HepG2 (cell line): ENCODE measurements around the gene LOXL4. TPM values are rescaled to one million over a fixed set of nuclear protein-coding genes. Genes with fewer than 3 reads are reported as not detected.

ENCODE experiments used
- ATAC-seq: fragments of 200-7000 bp; cut with Tn5 transposase; 3 replicates; pipeline ENCODE4 v1.9.1; 2020; ENCODE audit warnings: mild to moderate bottlenecking, moderate library complexity
- BruUV-seq: library from RNA; stranded (reverse); fragments of 400-500 nt; replicated peaks from 2 replicates; lab custom pipeline; 2021; lab: Mats Ljungman, UMichigan
- CTCF ChIA-PET: fragments of 300-600 bp; formaldehyde crosslinking; extraction: SDS; loops from one replicate; lab custom pipeline; 2021; ENCODE audit warnings: low total read pairs, inconsistent platforms, low intra/inter-chr PET ratio; lab: Yijun Ruan, JAX
- POLR2A ChIA-PET: fragments of 350-600 bp; sonication (Branson Sonifier 250); formaldehyde crosslinking; loops from one replicate; lab custom pipeline; 2020; ENCODE audit warnings: antibody characterized with exemption, inconsistent platforms; lab: Yijun Ruan, JAX
- DNase-seq: peaks from one replicate; pipeline ENCODE4 v3.0.0-alpha.2; 2015; ENCODE audit warnings: low spot score
- FAIRE-seq: peaks from 3 replicates; lab custom pipeline; 2011; peaks lifted over from hg19 to GRCh38; lab: Jason Lieb, UNC
- H2AFZ ChIP-seq: one replicate; pipeline ENCODE4 v1.6.1; 2011; ENCODE audit warnings: low read length, inconsistent platforms
- H3K27ac ChIP-seq: fragments of 300-600 bp; 3 replicates; pipeline ENCODE4 v1.8.0; 2011; ENCODE audit warnings: mixed run types, mild to moderate bottlenecking, mixed read lengths, low read length, inconsistent platforms; ENCODE audit not compliant: insufficient read depth; ENCODE audit errors: extremely low read length
- H3K27me3 ChIP-seq, 2 experiments: fragments of 200-600 bp in 1 of 2; 2 replicates in 1 of 2; 3 replicates in 1 of 2; pipeline versions ENCODE4 v1.6.0 to v1.8.0; 2011; ENCODE audit warnings: low read length in 2 of 2, mild to moderate bottlenecking in 2 of 2, moderate library complexity in 2 of 2, inconsistent platforms in 1 of 2; ENCODE audit not compliant: insufficient read depth in 2 of 2, control insufficient read depth in 1 of 2
- H3K36me3 ChIP-seq, 2 experiments: fragments of 200-600 bp in 1 of 2; replicated peaks in 1 of 2; 2 replicates in 1 of 2; 3 replicates in 1 of 2; pipeline versions ENCODE4 v1.5.1 to v1.8.0; 2011; ENCODE audit warnings: low read length in 2 of 2, inconsistent platforms in 1 of 2; ENCODE audit not compliant: insufficient read depth in 2 of 2, control insufficient read depth in 1 of 2
- H3K4me1 ChIP-seq: 2 replicates; pipeline ENCODE4 v1.5.1; 2012; ENCODE audit warnings: low read length, inconsistent platforms; ENCODE audit not compliant: insufficient read depth
- H3K4me2 ChIP-seq: 2 replicates; pipeline ENCODE4 v1.6.0; 2011; ENCODE audit warnings: low read depth, low read length, inconsistent platforms
- H3K4me3 ChIP-seq, 3 experiments: fragments of 200-600 bp in 1 of 3; sonication (generic), shearing (Covaris generic) in 1 of 3; replicated peaks in 1 of 3; 2 replicates each; pipeline ENCODE4 v1.5.1; 2011 to 2016; ENCODE audit warnings: low read length in 3 of 3, inconsistent platforms in 2 of 3, low read depth in 2 of 3, mild to moderate bottlenecking in 2 of 3, control low read depth in 1 of 3, mixed read lengths in 1 of 3; ENCODE audit not compliant: insufficient read depth in 1 of 3
- H3K79me2 ChIP-seq: one replicate; pipeline ENCODE4 v1.6.1; 2011; ENCODE audit warnings: low read length, inconsistent platforms; ENCODE audit not compliant: insufficient read depth
- H3K9ac ChIP-seq: 2 replicates; pipeline ENCODE4 v1.6.0; 2011; ENCODE audit warnings: mild to moderate bottlenecking, low read depth, low read length, inconsistent platforms; ENCODE audit not compliant: insufficient read depth
- H3K9me3 ChIP-seq: 2 replicates; pipeline ENCODE4 v1.5.1; 2012; ENCODE audit warnings: mild to moderate bottlenecking, low read length
- H4K20me1 ChIP-seq: 2 replicates; pipeline ENCODE4 v1.6.0; 2011; ENCODE audit warnings: inconsistent platforms, mild to moderate bottlenecking, low read length, moderate library complexity; ENCODE audit not compliant: insufficient read depth
- AGO2 ChIP-seq: fragments of 200-400 bp; formaldehyde crosslinking; optimal IDR thresholded peaks from 2 replicates; pipeline ENCODE3; 2017; ENCODE audit warnings: mild to moderate bottlenecking, low read depth, low read length, moderate library complexity
- FOXA1 ChIP-seq, 2 experiments: fragments of 450-650 bp in 1 of 2; sonication (generic) in 1 of 2; formaldehyde crosslinking in 1 of 2; IDR thresholded peaks; 2 replicates each; pipeline versions ENCODE4 v1.4.0 to v1.6.1; 2016 to 2020; ENCODE audit warnings: missing genetic modification reagents in 1 of 2
- HNF4G ChIP-seq, 2 experiments: sonication (generic) in 1 of 2; formaldehyde crosslinking in 1 of 2; IDR thresholded peaks; 2 replicates each; pipeline versions ENCODE4 v1.4.0 to v1.6.1; 2011 to 2020; ENCODE audit warnings: borderline replicate concordance in 2 of 2, low read depth in 2 of 2, mild to moderate bottlenecking in 2 of 2, low read length in 1 of 2, missing genetic modification reagents in 1 of 2, moderate library complexity in 1 of 2
- HNRNPK ChIP-seq: fragments of 200-400 bp; formaldehyde crosslinking; IDR thresholded peaks from 2 replicates; pipeline ENCODE4 v1.6.1; 2018; ENCODE audit warnings: low read length, low read depth, moderate library complexity, mild to moderate bottlenecking; ENCODE audit not compliant: poor library complexity, severe bottlenecking
- JUNB ChIP-seq: sonication (generic); formaldehyde crosslinking; IDR thresholded peaks from 2 replicates; pipeline ENCODE4 v1.8.0; 2022; ENCODE audit warnings: missing genetic modification reagents, mild to moderate bottlenecking, borderline replicate concordance
- MXD4 ChIP-seq: IDR thresholded peaks from 2 replicates; pipeline ENCODE4 v1.6.1; 2016; ENCODE audit warnings: mild to moderate bottlenecking, missing biosample characterization, missing genetic modification reagents
- ZNF142 ChIP-seq: sonication (generic); formaldehyde crosslinking; IDR thresholded peaks from 2 replicates; pipeline ENCODE4 v1.4.0; 2020; ENCODE audit warnings: missing genetic modification reagents
- ZNF329 ChIP-seq: sonication (generic); formaldehyde crosslinking; IDR thresholded peaks from 2 replicates; pipeline ENCODE4 v1.9.0; 2021; ENCODE audit warnings: low read depth, mild to moderate bottlenecking, missing genetic modification reagents
- WGBS: methylation state at CpG from one replicate; pipeline ENCODE4 v1.1.6; 2017; ENCODE audit warnings: low lambda C conversion rate; 5-methylcytosine and 5-hydroxymethylcytosine counted together
- in situ Hi-C: cut with HindIII; loops from 2 replicates; pipeline ENCODE4 v1.10.0; 2017; ENCODE audit warnings: low pct_unique_long_range_greater_than_20kb; ENCODE audit not compliant: extremely low pct_ligation_motif_present
- intact Hi-C: fragments of 100-400 bp; cut with micrococcal nuclease; formaldehyde crosslinking; loops from one replicate; pipeline ENCODE4 v1.10.0; 2022; ENCODE audit not compliant: unreplicated experiment
- polyA plus RNA-seq, 8 experiments: library from polyadenylated mRNA; depleted of rRNA in 3 of 8; stranded (reverse) in 7 of 8; unstranded in 1 of 8; fragments of >200 nt; fragmentation: Illumina TruSeq in 4 of 8; extraction: Trizol in 4 of 8; gene quantifications; 2 replicates each; pipeline versions ENCODE4 v1.2.1 to v1.2.3, GENCODE V29; 2011 to 2016; ENCODE audit warnings: low read depth in 4 of 8, missing spikeins in 1 of 8, mixed read lengths in 1 of 8; ENCODE audit not compliant: insufficient read depth in 1 of 8
- total RNA-seq, 5 experiments: library from RNA; depleted of rRNA; stranded (reverse); fragments of >200 nt; fragmentation: Illumina TruSeq; extraction: Trizol; gene quantifications; 2 replicates each; pipeline ENCODE4 v1.2.3, GENCODE V29; 2016; ENCODE audit warnings: low read depth in 1 of 5

Gene LOXL4
- total and polyA plus RNA-seq, 2 of the 13 experiments (the other 11 are each of a cell fraction or from before 2014, with no cell fraction given): 8.8 to 21.1 TPM

GRCh38 chr10:98248018-98248417 lies 20.0 kb downstream of the LOXL4 start:
- Histone ChIP-seq H2AFZ (no peak overlapping the region), H3K27ac (no peak overlapping the region), H3K4me2 (no peak overlapping the region), H3K9ac (no peak overlapping the region), H3K9me3 (no peaks in the 10 kb centered on the region), H3K4me3 (no peak overlapping the region), H3K36me3 (peaks cover 12 to 36% of the 10 kb centered on the region in 2 experiments), H3K79me2 (no peaks in the 10 kb centered on the region), H4K20me1 (no peaks in the 10 kb centered on the region), H3K4me1 (peaks cover 22% of the 10 kb centered on the region), H3K27me3 (no peaks in the 10 kb centered on the region)
- POLR2A ChIA-PET: interaction anchor here (2.0 kb wide), 1 partner anchor 20 kb away, joined by 8 read pairs; the partner anchor contains the start of gene LOXL4
- FAIRE-seq (no peak), DNase-seq (no peak), ATAC-seq (no peak)
- CTCF ChIA-PET: no interaction called here
- BruUV-seq: no TSS peak
- in situ Hi-C loops (loop anchor here (10.0 kb wide), 1 partner anchor 57 kb away; no protein-coding TSS in a partner anchor), intact Hi-C loops (no loop called here)
- TF ChIP-seq ZNF329: no peak
- TF ChIP-seq FOXA1 (IDR thresholded peaks at IDR 0.05): no peak
- no peak for TF ChIP-seq FOXA1 (CRISPR knock-in tag; IDR thresholded peaks at IDR 0.05)
- TF ChIP-seq AGO2: no peak
- no peak for TF ChIP-seq MXD4 (CRISPR knock-in tag)
- TF ChIP-seq HNF4G (IDR thresholded peaks at IDR 0.05; ENCODE audit: borderline replicate concordance, low read depth, low read length): no peak
- no peak for TF ChIP-seq HNF4G (CRISPR knock-in tag; IDR thresholded peaks at IDR 0.05; ENCODE audit: borderline replicate concordance, low read depth)
- 100% methylated on average over 4 of the region's 4 CpGs for WGBS

- intact Hi-C loops: no loop called here
- no peak overlapping the region for H3K4me2 ChIP-seq
- no peaks in the 10 kb centered on the region for H3K27me3 ChIP-seq
- H3K79me2 ChIP-seq: no peaks in the 10 kb centered on the region
- H3K4me1 ChIP-seq: peaks cover 22% of the 10 kb centered on the region
- ATAC-seq (no peak), DNase-seq (no peak), FAIRE-seq (no peak)
- H3K27ac ChIP-seq: no peak overlapping the region
- no peak overlapping the region for H3K4me3 ChIP-seq
- BruUV-seq: no TSS peak
- WGBS: 93% methylated on average over 6 of the region's 6 CpGs
- no peaks in the 10 kb centered on the region for H4K20me1 ChIP-seq
- no peak overlapping the region for H2AFZ ChIP-seq
- in situ Hi-C loops: loop anchor here (10.0 kb wide), 1 partner anchor 58 kb away; no protein-coding TSS in a partner anchor
- ChIA-PET CTCF (no interaction called here), POLR2A (no interaction called here)
- peaks cover 12 to 36% of the 10 kb centered on the region in 2 experiments for H3K36me3 ChIP-seq
- no peaks in the 10 kb centered on the region for H3K9me3 ChIP-seq
- H3K9ac ChIP-seq: no peak overlapping the region
- TF ChIP-seq JUNB (CRISPR knock-in tag): no peak
- TF ChIP-seq ZNF142: no peak
- TF ChIP-seq HNRNPK: no peak
Measured at GRCh38 chr10:98246911-98247805, 20.8 kb downstream of the LOXL4 start.
